BE2C (cell line): ENCODE results near the gene KIAA0825.

ENCODE experiments used
- DNase-seq: peaks from one replicate; pipeline ENCODE4 v3.0.0-alpha.2; 2020
- H3K27me3 ChIP-seq: fragments of 250-450 bp; sonication (Bioruptor Pico); 2 replicates; pipeline ENCODE4 v1.5.1; 2020; ENCODE audit warnings: mild to moderate bottlenecking
- H3K36me3 ChIP-seq: fragments of 250-450 bp; sonication (Bioruptor Pico); 2 replicates; pipeline ENCODE4 v1.5.1; 2020; ENCODE audit warnings: mild to moderate bottlenecking
- H3K4me1 ChIP-seq: fragments of 250-450 bp; sonication (Bioruptor Pico); 2 replicates; pipeline ENCODE4 v1.5.1; 2020
- H3K4me3 ChIP-seq: 2 replicates; pipeline ENCODE4 v1.5.1; 2011; ENCODE audit warnings: low read depth, low read length
- H3K9me3 ChIP-seq: fragments of 250-450 bp; sonication (Bioruptor Pico); 2 replicates; pipeline ENCODE4 v1.5.1; 2020
- TF ChIP-seq, protein P1 (sequence below): IDR thresholded peaks from 2 replicates; pipeline ENCODE4 v1.5.1; 2012; ENCODE audit warnings: mild to moderate bottlenecking, low read depth, low read length

The KIAA0825 gene

DNA sequence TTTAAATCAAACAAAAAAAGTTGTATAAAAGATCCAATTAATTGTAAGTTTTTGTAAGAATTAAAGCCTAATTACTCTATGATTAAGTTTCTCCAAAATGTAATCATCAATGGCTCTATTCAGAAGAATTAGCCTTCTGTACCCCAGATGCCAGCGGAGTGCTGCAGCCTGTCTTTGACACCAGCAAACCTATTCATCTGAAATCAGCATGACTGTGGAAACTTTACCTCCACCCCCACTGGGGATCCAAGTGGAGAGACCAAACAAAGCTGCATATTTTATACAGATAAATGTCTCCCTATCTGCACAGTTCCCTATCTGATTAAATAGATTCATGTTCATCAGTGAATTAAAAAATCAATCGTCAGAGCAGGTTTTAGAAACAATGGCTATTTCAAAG, 426.8 kb downstream of the KIAA0825 start:
- DNase-seq = no peak
- H3K36me3 ChIP-seq = no peaks in the 10 kb centered on the region
- no peaks in the 10 kb centered on the region for H3K9me3 ChIP-seq
- no peaks in the 10 kb centered on the region; the same call in 1 of the 2 replicates for H3K4me1 ChIP-seq
- TF ChIP-seq, protein P1, sequence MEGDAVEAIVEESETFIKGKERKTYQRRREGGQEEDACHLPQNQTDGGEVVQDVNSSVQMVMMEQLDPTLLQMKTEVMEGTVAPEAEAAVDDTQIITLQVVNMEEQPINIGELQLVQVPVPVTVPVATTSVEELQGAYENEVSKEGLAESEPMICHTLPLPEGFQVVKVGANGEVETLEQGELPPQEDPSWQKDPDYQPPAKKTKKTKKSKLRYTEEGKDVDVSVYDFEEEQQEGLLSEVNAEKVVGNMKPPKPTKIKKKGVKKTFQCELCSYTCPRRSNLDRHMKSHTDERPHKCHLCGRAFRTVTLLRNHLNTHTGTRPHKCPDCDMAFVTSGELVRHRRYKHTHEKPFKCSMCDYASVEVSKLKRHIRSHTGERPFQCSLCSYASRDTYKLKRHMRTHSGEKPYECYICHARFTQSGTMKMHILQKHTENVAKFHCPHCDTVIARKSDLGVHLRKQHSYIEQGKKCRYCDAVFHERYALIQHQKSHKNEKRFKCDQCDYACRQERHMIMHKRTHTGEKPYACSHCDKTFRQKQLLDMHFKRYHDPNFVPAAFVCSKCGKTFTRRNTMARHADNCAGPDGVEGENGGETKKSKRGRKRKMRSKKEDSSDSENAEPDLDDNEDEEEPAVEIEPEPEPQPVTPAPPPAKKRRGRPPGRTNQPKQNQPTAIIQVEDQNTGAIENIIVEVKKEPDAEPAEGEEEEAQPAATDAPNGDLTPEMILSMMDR = no peak
- no peaks in the 10 kb centered on the region for H3K27me3 ChIP-seq
- H3K4me3 ChIP-seq = no peak overlapping the region

GRCh38 chr5:94188725-94189124, 429.7 kb downstream of the KIAA0825 start:
- DNase-seq = no peak
- Histone ChIP-seq H3K36me3 (no peaks in the 10 kb centered on the region), H3K9me3 (no peaks in the 10 kb centered on the region), H3K4me1 (no peaks in the 10 kb centered on the region), H3K27me3 (no peaks in the 10 kb centered on the region), H3K4me3 (no peak overlapping the region)
- TF ChIP-seq, protein P1 = no peak

DNA sequence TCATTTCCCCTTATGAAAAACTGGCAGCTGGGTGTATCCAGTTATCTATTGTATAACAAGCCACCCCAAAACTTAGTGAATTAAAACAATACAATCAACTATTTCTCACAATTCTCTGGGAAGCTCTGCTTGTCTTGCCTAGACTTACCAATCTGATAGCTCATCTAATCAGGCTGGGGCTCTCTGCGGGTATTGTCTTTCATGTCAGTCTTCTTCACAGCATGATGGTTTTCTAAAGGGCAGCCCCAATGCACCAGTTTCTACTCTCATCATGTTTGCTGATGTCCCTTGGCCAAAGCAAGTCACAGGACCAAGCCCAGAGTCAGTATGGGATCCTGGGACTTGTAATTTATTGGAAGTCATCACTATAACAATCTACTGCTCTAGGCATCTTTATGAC, 433.5 kb downstream of the KIAA0825 start:
- TF ChIP-seq, protein P1 = no peak
- no peak overlapping the region for H3K4me3 ChIP-seq
- DNase-seq = no peak
- H3K36me3 ChIP-seq = no peaks in the 10 kb centered on the region
- H3K4me1 ChIP-seq = no peaks in the 10 kb centered on the region
- no peaks in the 10 kb centered on the region for H3K9me3 ChIP-seq
- H3K27me3 ChIP-seq = no peaks in the 10 kb centered on the region

- no peaks in the 10 kb centered on the region for H3K9me3 ChIP-seq
- peak; percentile 13 for DNase-seq
- TF ChIP-seq, protein P1 = peak; percentile 42; the same call in 1 of the 2 replicates
Measured at GRCh38 chr5:94181895-94182294, 436.5 kb downstream of the KIAA0825 start.

GRCh38 chr5:94180761-94181160, 437.6 kb downstream of the KIAA0825 start:
- Histone ChIP-seq H3K9me3 (no peaks in the 10 kb centered on the region), H3K27me3 (no peaks in the 10 kb centered on the region), H3K4me3 (no peak overlapping the region), H3K36me3 (no peaks in the 10 kb centered on the region), H3K4me1 (no peaks in the 10 kb centered on the region)
- DNase-seq = no peak
- TF ChIP-seq, protein P1 = no peak

More at GRCh38 chr5:94181895-94182294, 436.5 kb downstream of the KIAA0825 start:
- Histone ChIP-seq H3K4me3 (no peak overlapping the region), H3K36me3 (no peaks in the 10 kb centered on the region), H3K4me1 (no peaks in the 10 kb centered on the region), H3K27me3 (no peaks in the 10 kb centered on the region)

DNA sequence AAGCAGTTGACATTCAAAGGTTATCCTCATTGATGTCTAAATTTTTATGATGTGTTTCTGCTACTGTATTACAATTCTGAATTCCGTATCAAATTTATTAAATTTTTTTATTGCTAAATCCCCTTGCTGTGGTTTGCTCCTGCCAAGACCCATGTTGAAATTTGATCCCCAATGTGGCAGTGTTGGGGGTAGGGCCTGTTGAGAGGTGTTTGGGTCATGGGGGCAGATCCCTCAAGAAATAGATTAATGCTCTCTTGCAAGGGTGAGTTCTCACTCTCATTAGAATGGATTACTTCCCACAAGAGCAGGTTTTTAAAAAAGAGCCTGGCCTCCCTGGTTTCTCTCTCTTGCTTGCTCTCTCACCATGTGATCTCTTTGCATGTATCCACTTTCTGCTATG, 442.5 kb downstream of the KIAA0825 start:
- no peak overlapping the region for H3K4me3 ChIP-seq
- no peaks in the 10 kb centered on the region for H3K9me3 ChIP-seq
- no peaks in the 10 kb centered on the region for H3K4me1 ChIP-seq
- H3K36me3 ChIP-seq = no peaks in the 10 kb centered on the region
- no peaks in the 10 kb centered on the region for H3K27me3 ChIP-seq
- TF ChIP-seq, protein P1 = no peak
- no peak for DNase-seq
